GM23248 (cell line): ENCODE data around the gene MKKS.

Experiments used
- EZH2 ChIP-seq: fragments of 200-600 bp; sonication (generic); IDR thresholded peaks from 2 replicates; pipeline ENCODE4 v1.6.1; 2018; ENCODE audit warnings: antibody characterized with exemption, mild to moderate bottlenecking; ENCODE audit not compliant: insufficient read depth, poor library complexity, severe bottlenecking
- EZH2phosphoT487 ChIP-seq: fragments of 200-600 bp; sonication (generic); IDR thresholded peaks from 2 replicates; pipeline ENCODE4 v1.6.1; 2018; ENCODE audit warnings: antibody characterized with exemption, moderate library complexity, mild to moderate bottlenecking, low read depth; ENCODE audit not compliant: insufficient read depth

DNA sequence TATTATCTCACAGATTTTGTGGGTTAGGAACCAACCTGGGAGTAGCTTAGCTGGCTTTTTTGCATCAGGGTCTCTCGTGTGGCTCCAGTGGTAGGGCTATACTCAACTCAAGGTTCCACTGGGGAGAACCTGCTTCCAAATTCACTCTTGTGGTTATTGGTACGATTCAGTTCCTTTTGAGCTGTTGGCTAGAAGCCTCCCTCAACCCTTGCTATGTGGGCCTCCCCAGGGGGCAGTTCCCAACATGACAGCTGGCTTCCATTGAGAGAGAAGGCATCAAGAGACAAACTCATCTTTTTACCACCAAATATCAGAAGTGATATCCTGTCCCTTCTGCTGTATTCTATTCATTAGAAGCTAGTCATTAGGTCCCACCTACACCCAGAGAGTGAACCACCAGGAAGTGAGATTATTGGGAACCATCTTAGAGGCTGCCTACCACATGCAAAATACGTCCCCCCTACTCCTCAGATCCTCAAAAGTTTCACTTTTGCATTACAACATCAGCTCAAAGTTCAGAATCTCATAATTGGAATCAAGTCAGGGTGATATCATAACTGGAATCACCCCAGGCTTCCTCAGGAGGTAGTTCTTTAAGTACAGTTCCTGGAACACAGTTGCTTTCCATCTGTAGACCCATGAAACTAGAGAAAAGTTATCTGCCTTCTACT lies 30.9 kb downstream of the MKKS start:
- TF ChIP-seq EZH2 (no peak), EZH2phosphoT487 (no peak)
